Ascending aorta (tissue), 2 donors: ENCODE measurements around the gene LYST. TPM values are rescaled to one million over a fixed set of nuclear protein-coding genes. Genes with fewer than 3 reads are reported as not detected.

Experiments used
- DNase-seq, 2 donors: peaks; one replicate each; pipeline ENCODE4 v3.0.0-alpha.2; 2019; ENCODE audit warnings: low spot score in 2 of 2
- H3K27ac ChIP-seq, 2 donors: fragments of 200-600 bp; sonication (generic); one replicate each; pipeline ENCODE4 v1.5.1; 2016 to 2017; ENCODE audit warnings: mild to moderate bottlenecking in 1 of 2
- H3K27me3 ChIP-seq: fragments of 200-600 bp; sonication (generic); one replicate; pipeline ENCODE4 v1.5.1; 2017
- H3K36me3 ChIP-seq, 2 donors: fragments of 200-600 bp; sonication (generic); one replicate each; pipeline ENCODE4 v1.5.1; 2016
- H3K4me1 ChIP-seq, 2 donors: fragments of 200-600 bp; sonication (generic); one replicate each; pipeline ENCODE4 v1.5.1; 2016 to 2017; ENCODE audit warnings: mild to moderate bottlenecking in 1 of 2
- H3K4me3 ChIP-seq, 2 donors: fragments of 200-600 bp; sonication (generic); one replicate each; pipeline ENCODE4 v1.5.1; 2016 to 2017; ENCODE audit warnings: mild to moderate bottlenecking in 1 of 2
- H3K9me3 ChIP-seq, 2 donors: fragments of 200-600 bp; sonication (generic); one replicate each; pipeline ENCODE4 v1.5.1; 2016
- CTCF ChIP-seq, 3 experiments: fragments of 200-600 bp in 2 of 3; fragments of 450-650 bp in 1 of 3; sonication (generic) in 2 of 3; IDR thresholded peaks; one replicate each; pipeline ENCODE4 v1.5.1; 2016 to 2019; ENCODE audit warnings: antibody characterized with exemption in 3 of 3, mild to moderate bottlenecking in 1 of 3, moderate library complexity in 1 of 3
- intact Hi-C: fragments of 100-400 bp; cut with DNase I; formaldehyde crosslinking; loops from one replicate; pipeline ENCODE4 v1.15.1; 2023
- total RNA-seq: library from RNA; depleted of rRNA; stranded (reverse); fragments of >200 nt; gene quantifications from one replicate; pipeline ENCODE4 v1.1.0, GENCODE V29; 2016

The LYST gene
- total RNA-seq, 1 donor from 2014 or later: 169 TPM

- H3K36me3 ChIP-seq: peaks cover 54 to 74% of the 10 kb centered on the region in 2 donors
- no peaks in the 10 kb centered on the region for H3K4me1 ChIP-seq
- H3K4me3 ChIP-seq: no peak overlapping the region
- H3K27ac ChIP-seq: no peak overlapping the region
- TF ChIP-seq CTCF (IDR thresholded peaks at IDR 0.05): no peak
- intact Hi-C loops: no loop called here
- DNase-seq: no peak
- peaks cover 14 to 30% of the 10 kb centered on the region in 2 donors for H3K9me3 ChIP-seq
- H3K27me3 ChIP-seq: no peaks in the 10 kb centered on the region
These were observed 191.4 kb downstream of the LYST start for GRCh38 chr1:235675152-235675890.

GRCh38 chr1:235673981-235674380 lies 192.7 kb downstream of the LYST start:
- H3K9me3 ChIP-seq: peaks cover 22 to 40% of the 10 kb centered on the region in 2 donors
- H3K36me3 ChIP-seq: peaks cover 66 to 86% of the 10 kb centered on the region in 2 donors
- H3K27ac ChIP-seq: no peak overlapping the region
- no peak for TF ChIP-seq CTCF (IDR thresholded peaks at IDR 0.05)
- no peak overlapping the region for H3K4me3 ChIP-seq
- intact Hi-C loops: no loop called here
- DNase-seq: no peak
- H3K27me3 ChIP-seq: no peaks in the 10 kb centered on the region
- H3K4me1 ChIP-seq: no peaks in the 10 kb centered on the region

GRCh38 chr1:235671992-235672391 lies 194.7 kb downstream of the LYST start:
- no peak overlapping the region for H3K27ac ChIP-seq
- intact Hi-C loops: no loop called here
- H3K4me3 ChIP-seq: no peak overlapping the region
- no peak for TF ChIP-seq CTCF (IDR thresholded peaks at IDR 0.05)
- H3K4me1 ChIP-seq: no peaks in the 10 kb centered on the region
- H3K27me3 ChIP-seq: no peaks in the 10 kb centered on the region
- peaks cover 22 to 40% of the 10 kb centered on the region in 2 donors for H3K9me3 ChIP-seq
- DNase-seq: no peak
- H3K36me3 ChIP-seq: peaks cover 63 to 79% of the 10 kb centered on the region in 2 donors

- Histone ChIP-seq H3K36me3 (peaks cover 45 to 62% of the 10 kb centered on the region in 2 donors), H3K9me3 (peaks cover 22 to 35% of the 10 kb centered on the region in 2 donors), H3K4me3 (no peak overlapping the region), H3K4me1 (no peaks in the 10 kb centered on the region), H3K27me3 (no peaks in the 10 kb centered on the region), H3K27ac (no peak overlapping the region)
- no peak for DNase-seq
- TF ChIP-seq CTCF (IDR thresholded peaks at IDR 0.05): no peak
- intact Hi-C loops: no loop called here
These were observed 196.4 kb downstream of the LYST start for GRCh38 chr1:235670157-235670776.

GRCh38 chr1:235669277-235669676 lies 197.4 kb downstream of the LYST start:
- Histone ChIP-seq H3K27ac (no peak overlapping the region), H3K4me1 (no peaks in the 10 kb centered on the region), H3K4me3 (no peak overlapping the region), H3K9me3 (peaks cover 22 to 30% of the 10 kb centered on the region in 2 donors), H3K36me3 (peaks cover 36 to 59% of the 10 kb centered on the region in 2 donors), H3K27me3 (no peaks in the 10 kb centered on the region)
- no peak for DNase-seq
- intact Hi-C loops: no loop called here
- no peak for TF ChIP-seq CTCF (IDR thresholded peaks at IDR 0.05)
